ENCODE data around the gene TRIM10. TPM values are rescaled to one million over a fixed set of nuclear protein-coding genes. Genes with fewer than 3 reads are reported as not detected.

TRIM10 gene
- polyA plus RNA-seq, 3 donors = not detected

DNA sequence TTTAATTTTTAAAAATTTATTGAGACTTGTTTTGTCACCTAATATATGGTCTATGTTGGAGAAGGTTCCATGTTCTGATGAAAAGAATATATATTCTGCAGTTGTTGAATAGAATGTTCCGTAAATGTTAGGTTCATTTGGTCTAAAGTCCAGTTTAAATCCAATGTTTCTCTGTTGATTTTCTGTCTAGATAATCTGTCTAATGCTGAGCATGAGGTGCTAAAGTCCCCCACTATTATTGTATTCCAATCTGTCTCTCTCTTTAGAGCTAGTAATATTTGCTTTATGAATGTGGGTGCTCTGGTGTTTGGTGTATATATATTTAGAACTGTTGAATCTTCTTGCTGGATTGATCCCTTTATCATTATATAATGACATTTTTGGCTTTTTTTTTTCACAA lies 17.8 kb upstream of the TRIM10 start:
- intact Hi-C loops (cut with micrococcal nuclease) = no loop called here
- TF ChIP-seq, protein P1, sequence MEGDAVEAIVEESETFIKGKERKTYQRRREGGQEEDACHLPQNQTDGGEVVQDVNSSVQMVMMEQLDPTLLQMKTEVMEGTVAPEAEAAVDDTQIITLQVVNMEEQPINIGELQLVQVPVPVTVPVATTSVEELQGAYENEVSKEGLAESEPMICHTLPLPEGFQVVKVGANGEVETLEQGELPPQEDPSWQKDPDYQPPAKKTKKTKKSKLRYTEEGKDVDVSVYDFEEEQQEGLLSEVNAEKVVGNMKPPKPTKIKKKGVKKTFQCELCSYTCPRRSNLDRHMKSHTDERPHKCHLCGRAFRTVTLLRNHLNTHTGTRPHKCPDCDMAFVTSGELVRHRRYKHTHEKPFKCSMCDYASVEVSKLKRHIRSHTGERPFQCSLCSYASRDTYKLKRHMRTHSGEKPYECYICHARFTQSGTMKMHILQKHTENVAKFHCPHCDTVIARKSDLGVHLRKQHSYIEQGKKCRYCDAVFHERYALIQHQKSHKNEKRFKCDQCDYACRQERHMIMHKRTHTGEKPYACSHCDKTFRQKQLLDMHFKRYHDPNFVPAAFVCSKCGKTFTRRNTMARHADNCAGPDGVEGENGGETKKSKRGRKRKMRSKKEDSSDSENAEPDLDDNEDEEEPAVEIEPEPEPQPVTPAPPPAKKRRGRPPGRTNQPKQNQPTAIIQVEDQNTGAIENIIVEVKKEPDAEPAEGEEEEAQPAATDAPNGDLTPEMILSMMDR (IDR thresholded peaks at IDR 0.05) = no peak

DNA sequence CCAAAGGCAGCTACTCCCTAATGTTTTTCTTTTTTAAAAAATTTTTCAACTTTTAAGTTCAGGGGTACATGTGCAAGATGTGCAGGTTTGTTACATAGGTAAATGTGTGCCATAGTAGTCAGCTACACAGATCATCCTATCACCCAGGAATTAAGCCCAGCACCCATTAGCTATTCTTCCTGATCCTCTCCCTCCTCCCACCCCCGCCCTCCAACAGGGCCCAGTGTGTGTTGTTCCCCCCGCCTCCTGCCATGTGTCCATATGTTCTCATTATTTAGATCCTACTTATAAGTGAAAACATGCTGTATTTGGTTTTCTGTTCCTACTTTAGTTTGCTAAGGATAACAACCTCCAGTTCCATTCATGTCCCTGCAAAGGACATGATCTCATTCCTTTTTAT lies 14.8 kb upstream of the TRIM10 start:
- Histone ChIP-seq H3K79me2 (ENCODE audit: insufficient read depth, low read length) (no peaks in the 10 kb centered on the region), H3K9ac (ENCODE audit: insufficient read depth, low read length, poor library complexity, severe bottlenecking) (no peak overlapping the region), H3K27me3 (ENCODE audit: control insufficient read depth in 2 of 2, insufficient read depth in 2 of 2, low read length in 2 of 2) (peaks cover 28 to 77% of the 10 kb centered on the region in 2 donors), H3K4me1 (ENCODE audit: control insufficient read depth in 1 of 2, insufficient read depth in 2 of 2, low read length in 2 of 2) (peaks cover 0 to 9% of the 10 kb centered on the region in 2 donors), H3K27ac (ENCODE audit: low read depth in 1 of 2, low read length in 2 of 2) (no peak overlapping the region), H4K20me1 (ENCODE audit: insufficient read depth, low read length) (no peaks in the 10 kb centered on the region), H2AFZ (ENCODE audit: insufficient read depth, low read depth, low read length, poor library complexity, severe bottlenecking) (no peak overlapping the region), H3K4me3 (replicated peaks in 1 of 3; ENCODE audit: low read depth in 2 of 3, low read length in 3 of 3) (no peak overlapping the region), H3K4me2 (replicated peaks; ENCODE audit: extremely low read depth, low read length, poor library complexity, severe bottlenecking) (no peak overlapping the region), H3K9me3 (replicated peaks in 1 of 2; ENCODE audit: control insufficient read depth in 1 of 2, insufficient read depth in 1 of 2, low read length in 2 of 2) (peaks cover 0 to 16% of the 10 kb centered on the region in 2 donors), H3K36me3 (replicated peaks in 1 of 2; ENCODE audit: control insufficient read depth in 1 of 2, insufficient read depth in 2 of 2, low read length in 2 of 2) (no peaks in the 10 kb centered on the region)
- Mint-ChIP-seq H3K27ac (no peak overlapping the region), H3K4me3 (no peak overlapping the region), H3K4me1 (peaks cover 5% of the 10 kb centered on the region), H3K9me3 (peaks cover 6 to 24% (median 16%) of the 10 kb centered on the region in 7 donors), H3K36me3 (no peaks in the 10 kb centered on the region), H3K27me3 (ENCODE audit: low read depth in 3 of 3) (peaks cover 58 to 75% (median 60%) of the 10 kb centered on the region in 3 donors)
- TF ChIP-seq, protein P1 (IDR thresholded peaks at IDR 0.05) = no peak
- no peak for DNase-seq
- WGBS (ENCODE audit: insufficient coverage) = no CpG with 5 or more reads among the region's 2 CpGs
- intact Hi-C loops (cut with micrococcal nuclease) = no loop called here

More for the DNA sequence above, 17.8 kb upstream of the TRIM10 start:
- Histone ChIP-seq H3K4me3 (replicated peaks in 1 of 3; ENCODE audit: low read depth in 2 of 3, low read length in 3 of 3) (no peak overlapping the region), H3K9me3 (replicated peaks in 1 of 2; ENCODE audit: control insufficient read depth in 1 of 2, insufficient read depth in 1 of 2, low read length in 2 of 2) (peaks cover 9 to 19% of the 10 kb centered on the region in 2 donors), H3K4me2 (replicated peaks; ENCODE audit: extremely low read depth, low read length, poor library complexity, severe bottlenecking) (no peak overlapping the region), H4K20me1 (ENCODE audit: insufficient read depth, low read length) (no peaks in the 10 kb centered on the region), H3K4me1 (ENCODE audit: control insufficient read depth in 1 of 2, insufficient read depth in 2 of 2, low read length in 2 of 2) (no peaks in the 10 kb centered on the region), H3K27ac (ENCODE audit: low read depth in 1 of 2, low read length in 2 of 2) (no peak overlapping the region), H3K9ac (ENCODE audit: insufficient read depth, low read length, poor library complexity, severe bottlenecking) (no peak overlapping the region), H2AFZ (ENCODE audit: insufficient read depth, low read depth, low read length, poor library complexity, severe bottlenecking) (no peak overlapping the region), H3K79me2 (ENCODE audit: insufficient read depth, low read length) (no peaks in the 10 kb centered on the region), H3K27me3 (ENCODE audit: control insufficient read depth in 2 of 2, insufficient read depth in 2 of 2, low read length in 2 of 2) (peaks cover 8 to 46% of the 10 kb centered on the region in 2 donors), H3K36me3 (replicated peaks in 1 of 2; ENCODE audit: control insufficient read depth in 1 of 2, insufficient read depth in 2 of 2, low read length in 2 of 2) (no peaks in the 10 kb centered on the region)
- WGBS (ENCODE audit: insufficient coverage) = no CpG with 5 or more reads among the region's 1 CpG
- H3K27ac Mint-ChIP-seq = no peak overlapping the region
- H3K4me3 Mint-ChIP-seq = no peak overlapping the region
- peaks cover 13 to 24% (median 22%) of the 10 kb centered on the region in 7 donors for H3K9me3 Mint-ChIP-seq
- no peaks in the 10 kb centered on the region for H3K36me3 Mint-ChIP-seq
- no peaks in the 10 kb centered on the region for H3K4me1 Mint-ChIP-seq
- H3K27me3 Mint-ChIP-seq (ENCODE audit: low read depth in 3 of 3) = peaks cover 28 to 45% (median 31%) of the 10 kb centered on the region in 3 donors
- no peak for DNase-seq
